Mesendoderm (in vitro differentiated cells): Measurements from ENCODE around the gene TNIP1.

ENCODE experiments used
- DNase-seq: peaks from one replicate; pipeline ENCODE4 v3.0.0; 2013
- H2AK5ac ChIP-seq: 2 replicates; pipeline ENCODE4 v1.6.1; 2013; ENCODE audit warnings: low read length, inconsistent platforms
- H2BK120ac ChIP-seq: 2 replicates; pipeline ENCODE4 v1.6.1; 2013; ENCODE audit warnings: low read depth, mild to moderate bottlenecking, low read length, moderate library complexity, mixed read lengths
- H2BK15ac ChIP-seq: replicated peaks from 2 replicates; pipeline ENCODE4 v1.6.1; 2013; ENCODE audit warnings: low read depth, mild to moderate bottlenecking, moderate library complexity
- H2BK5ac ChIP-seq: 2 replicates; pipeline ENCODE4 v1.6.1; 2013; ENCODE audit warnings: low read length, inconsistent platforms
- H3K18ac ChIP-seq: 2 replicates; pipeline ENCODE4 v1.6.1; 2013; ENCODE audit warnings: mild to moderate bottlenecking, low read length, mixed read lengths
- H3K23ac ChIP-seq: one replicate; pipeline ENCODE4 v1.6.1; 2013; ENCODE audit warnings: low read length
- H3K27ac ChIP-seq: 2 replicates; pipeline ENCODE4 v1.5.1; 2013; ENCODE audit warnings: low read depth, mild to moderate bottlenecking, inconsistent platforms, low read length, moderate library complexity
- H3K27me3 ChIP-seq: 2 replicates; pipeline ENCODE4 v1.6.1; 2013; ENCODE audit warnings: low read length, control low read depth, mild to moderate bottlenecking, inconsistent platforms; ENCODE audit not compliant: insufficient read depth, poor library complexity
- H3K36me3 ChIP-seq: 2 replicates; pipeline ENCODE4 v1.6.1; 2013; ENCODE audit warnings: low read length, inconsistent platforms; ENCODE audit not compliant: control insufficient read depth, insufficient read depth
- H3K4ac ChIP-seq: one replicate; pipeline ENCODE4 v1.6.1; 2013; ENCODE audit warnings: low read depth, mild to moderate bottlenecking, low read length, moderate library complexity
- H3K4me1 ChIP-seq: 2 replicates; pipeline ENCODE4 v1.6.1; 2013; ENCODE audit warnings: low read depth, low read length, inconsistent platforms; ENCODE audit not compliant: control insufficient read depth
- H3K4me2 ChIP-seq: 2 replicates; pipeline ENCODE4 v1.6.1; 2013; ENCODE audit warnings: low read length
- H3K4me3 ChIP-seq: 2 replicates; pipeline ENCODE4 v1.5.1; 2013; ENCODE audit warnings: mild to moderate bottlenecking, low read length
- H3K56ac ChIP-seq: one replicate; pipeline ENCODE4 v1.6.1; 2013; ENCODE audit warnings: low read length
- H3K79me1 ChIP-seq: 2 replicates; pipeline ENCODE4 v1.6.1; 2013; ENCODE audit warnings: low read length, inconsistent platforms
- H3K79me2 ChIP-seq: 2 replicates; pipeline ENCODE4 v1.6.1; 2013; ENCODE audit warnings: mild to moderate bottlenecking, low read length; ENCODE audit not compliant: control insufficient read depth, insufficient read depth
- H3K9ac ChIP-seq: 2 replicates; pipeline ENCODE4 v1.6.1; 2013; ENCODE audit warnings: low read length, inconsistent platforms
- H4K5ac ChIP-seq: one replicate; pipeline ENCODE4 v1.6.1; 2013; ENCODE audit warnings: low read length
- H4K8ac ChIP-seq: one replicate; pipeline ENCODE4 v1.6.1; 2013; ENCODE audit warnings: low read depth, mild to moderate bottlenecking, control low read depth, low read length, moderate library complexity
- WGBS: extraction: QIAGEN DNeasy Blood & Tissue Kit; methylation state at CpG from one replicate; pipeline ENCODE4 v1.1.7; 2013; ENCODE audit warnings: low lambda C conversion rate, missing lambda C conversion rate; ENCODE audit not compliant: insufficient coverage; ENCODE audit errors: extremely low coverage; 5-methylcytosine and 5-hydroxymethylcytosine counted together

TNIP1 gene

DNA sequence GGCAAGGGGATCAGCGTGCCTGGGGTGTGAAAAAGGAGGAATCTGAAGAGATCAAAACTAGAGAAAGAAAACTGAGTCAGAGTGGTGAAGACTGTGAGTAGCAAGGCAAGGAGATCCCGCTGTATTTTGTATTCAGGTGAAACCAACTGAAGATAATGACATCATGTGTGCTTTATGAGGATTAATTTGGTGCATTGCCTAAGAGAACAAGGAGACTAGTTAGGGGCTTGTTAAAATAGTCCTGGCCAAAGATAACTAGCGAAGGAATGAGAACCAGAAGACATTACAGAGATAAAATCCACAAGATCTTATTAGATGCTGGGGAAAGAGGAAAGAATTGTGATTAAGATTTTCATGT is 77.4 kb downstream of the TNIP1 start:
- no peaks in the 10 kb centered on the region for H3K36me3 ChIP-seq
- no peak for DNase-seq
- H3K18ac ChIP-seq, result no peak overlapping the region
- H3K4ac ChIP-seq, result no peak overlapping the region
- H4K8ac ChIP-seq, result no peak overlapping the region
- H3K23ac ChIP-seq, result no peak overlapping the region
- H3K56ac ChIP-seq, result no peak overlapping the region
- no peak overlapping the region for H2AK5ac ChIP-seq
- no peak overlapping the region for H3K4me3 ChIP-seq
- H3K4me1 ChIP-seq, result no peaks in the 10 kb centered on the region
- H3K4me2 ChIP-seq, result no peak overlapping the region
- no peak overlapping the region for H3K27ac ChIP-seq
- H3K79me2 ChIP-seq, result no peaks in the 10 kb centered on the region
- no peak overlapping the region for H4K5ac ChIP-seq
- no peaks in the 10 kb centered on the region for H3K79me1 ChIP-seq
- H2BK5ac ChIP-seq, result no peak overlapping the region
- no CpG with 5 or more reads among the region's 3 CpGs for WGBS
- no peak overlapping the region for H3K9ac ChIP-seq
- no peak overlapping the region for H2BK15ac ChIP-seq
- H3K27me3 ChIP-seq, result no peaks in the 10 kb centered on the region
- no peak overlapping the region for H2BK120ac ChIP-seq

DNA sequence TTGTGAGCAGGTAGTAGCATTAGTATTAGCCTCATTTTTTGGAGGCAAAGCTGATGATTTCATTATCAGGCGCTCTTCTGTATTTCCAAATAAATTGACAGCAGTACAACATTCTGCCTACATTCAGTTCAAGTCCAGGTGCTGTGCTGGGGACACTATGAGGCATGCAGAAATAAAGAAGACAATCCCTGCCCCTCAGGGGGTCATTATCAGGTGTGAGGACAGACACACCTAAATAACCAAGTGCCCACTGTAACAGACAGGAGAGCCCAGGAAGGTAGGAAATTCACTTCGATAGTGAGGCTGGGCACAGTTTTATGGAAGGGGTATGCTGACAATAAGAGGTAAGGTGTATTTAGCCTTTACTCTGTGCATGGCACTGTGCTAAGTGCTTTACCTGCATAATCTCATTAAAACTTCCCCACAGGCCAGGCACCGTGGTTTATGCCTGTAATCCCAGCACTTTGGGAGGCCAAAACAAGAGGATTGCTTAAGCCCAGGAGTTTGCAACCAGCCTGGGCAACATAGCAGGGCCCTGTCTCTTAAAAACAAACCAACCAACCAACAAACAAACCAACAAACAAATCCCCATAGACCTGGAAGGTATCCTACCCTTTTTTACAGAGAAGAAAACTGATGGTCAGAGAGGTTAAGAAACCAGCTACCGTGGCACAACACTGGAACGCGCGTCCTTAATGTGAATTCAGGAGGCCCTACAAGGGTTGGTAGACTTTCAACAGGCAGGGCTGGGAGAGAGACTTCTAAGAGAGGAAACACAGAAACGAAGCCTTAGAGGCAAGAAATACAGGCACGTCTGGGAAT is 77.9 kb downstream of the TNIP1 start:
- no peak overlapping the region for H3K4ac ChIP-seq
- H3K4me2 ChIP-seq, result no peak overlapping the region
- no peak overlapping the region for H3K9ac ChIP-seq
- H3K79me1 ChIP-seq, result no peaks in the 10 kb centered on the region
- H2BK5ac ChIP-seq, result no peak overlapping the region
- H4K5ac ChIP-seq, result no peak overlapping the region
- H3K79me2 ChIP-seq, result no peaks in the 10 kb centered on the region
- H2BK120ac ChIP-seq, result no peak overlapping the region
- H3K23ac ChIP-seq, result no peak overlapping the region
- H3K27me3 ChIP-seq, result no peaks in the 10 kb centered on the region
- no peaks in the 10 kb centered on the region for H3K4me1 ChIP-seq
- WGBS, result no CpG with 5 or more reads among the region's 9 CpGs
- no peak overlapping the region for H3K4me3 ChIP-seq
- no peaks in the 10 kb centered on the region for H3K36me3 ChIP-seq
- H2BK15ac ChIP-seq, result no peak overlapping the region
- no peak overlapping the region for H3K27ac ChIP-seq
- no peak overlapping the region for H3K56ac ChIP-seq
- peak; percentile 75 for DNase-seq
- no peak overlapping the region for H4K8ac ChIP-seq
- no peak overlapping the region for H3K18ac ChIP-seq
- no peak overlapping the region for H2AK5ac ChIP-seq

- H3K23ac ChIP-seq, result no peak overlapping the region
- no peaks in the 10 kb centered on the region for H3K27me3 ChIP-seq
- H2AK5ac ChIP-seq, result no peak overlapping the region
- H3K56ac ChIP-seq, result no peak overlapping the region
- no peak overlapping the region for H3K4me2 ChIP-seq
- WGBS, result no CpG with 5 or more reads among the region's 2 CpGs
- H2BK15ac ChIP-seq, result no peak overlapping the region
- no peak overlapping the region for H3K9ac ChIP-seq
- no peaks in the 10 kb centered on the region for H3K36me3 ChIP-seq
- DNase-seq, result peak; percentile 60
- H2BK120ac ChIP-seq, result no peak overlapping the region
- H3K18ac ChIP-seq, result no peak overlapping the region
- no peak overlapping the region for H4K5ac ChIP-seq
- no peak overlapping the region for H4K8ac ChIP-seq
- H3K79me2 ChIP-seq, result no peaks in the 10 kb centered on the region
- H3K4ac ChIP-seq, result no peak overlapping the region
- no peaks in the 10 kb centered on the region for H3K79me1 ChIP-seq
- no peak overlapping the region for H2BK5ac ChIP-seq
- H3K4me3 ChIP-seq, result no peak overlapping the region
- H3K4me1 ChIP-seq, result no peaks in the 10 kb centered on the region
- H3K27ac ChIP-seq, result no peak overlapping the region
Observed at GRCh38 chr5:151002250-151002649, 78.6 kb downstream of the TNIP1 start.

DNA sequence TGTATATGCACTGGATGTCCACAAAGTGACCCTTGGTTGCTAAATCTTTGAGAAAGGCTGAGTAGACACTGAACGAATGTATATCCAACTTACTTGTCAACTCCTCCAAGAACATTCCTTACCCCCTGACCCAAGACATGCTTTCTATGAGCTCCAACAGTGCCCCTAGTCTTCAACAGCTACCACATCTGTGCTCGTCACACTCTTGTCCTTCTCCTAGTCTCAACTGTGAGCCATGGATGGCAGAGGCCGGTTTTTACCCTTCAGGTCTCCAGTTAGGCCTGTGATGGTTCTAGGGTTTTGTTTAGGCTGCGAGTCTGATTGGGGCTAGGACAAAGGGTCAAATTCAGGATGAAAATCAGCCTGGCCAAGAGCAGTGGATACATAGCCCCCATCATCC is 79.4 kb downstream of the TNIP1 start:
- no peak overlapping the region for H2BK15ac ChIP-seq
- no peak overlapping the region for H2AK5ac ChIP-seq
- no peak for DNase-seq
- no peak overlapping the region for H3K4me3 ChIP-seq
- H2BK120ac ChIP-seq, result no peak overlapping the region
- no peak overlapping the region for H3K27ac ChIP-seq
- no peaks in the 10 kb centered on the region for H3K79me1 ChIP-seq
- no peak overlapping the region for H2BK5ac ChIP-seq
- no peaks in the 10 kb centered on the region for H3K4me1 ChIP-seq
- no peak overlapping the region for H3K9ac ChIP-seq
- H3K18ac ChIP-seq, result no peak overlapping the region
- no CpG with 5 or more reads among the region's 4 CpGs for WGBS
- no peak overlapping the region for H3K23ac ChIP-seq
- H3K79me2 ChIP-seq, result no peaks in the 10 kb centered on the region
- no peak overlapping the region for H4K5ac ChIP-seq
- no peak overlapping the region for H3K4me2 ChIP-seq
- H3K56ac ChIP-seq, result no peak overlapping the region
- H3K27me3 ChIP-seq, result no peaks in the 10 kb centered on the region
- no peak overlapping the region for H4K8ac ChIP-seq
- no peak overlapping the region for H3K4ac ChIP-seq
- no peaks in the 10 kb centered on the region for H3K36me3 ChIP-seq

GRCh38 chr5:150999704-151000442 is 81.0 kb downstream of the TNIP1 start:
- Histone ChIP-seq H3K79me1 (no peaks in the 10 kb centered on the region), H3K4me1 (no peaks in the 10 kb centered on the region), H3K4ac (no peak overlapping the region), H3K4me2 (no peak overlapping the region), H4K5ac (no peak overlapping the region), H3K18ac (no peak overlapping the region), H3K27me3 (no peaks in the 10 kb centered on the region), H2BK15ac (no peak overlapping the region), H4K8ac (no peak overlapping the region), H3K23ac (no peak overlapping the region), H3K4me3 (no peak overlapping the region), H2AK5ac (no peak overlapping the region), H3K9ac (no peak overlapping the region), H3K79me2 (no peaks in the 10 kb centered on the region), H2BK120ac (no peak overlapping the region), H3K56ac (no peak overlapping the region), H2BK5ac (no peak overlapping the region), H3K36me3 (no peaks in the 10 kb centered on the region), H3K27ac (no peak overlapping the region)
- no CpG with 5 or more reads among the region's 7 CpGs for WGBS
- DNase-seq, result no peak
